ENCODE measurements around the gene EFCAB8.

The EFCAB8 gene

DNA sequence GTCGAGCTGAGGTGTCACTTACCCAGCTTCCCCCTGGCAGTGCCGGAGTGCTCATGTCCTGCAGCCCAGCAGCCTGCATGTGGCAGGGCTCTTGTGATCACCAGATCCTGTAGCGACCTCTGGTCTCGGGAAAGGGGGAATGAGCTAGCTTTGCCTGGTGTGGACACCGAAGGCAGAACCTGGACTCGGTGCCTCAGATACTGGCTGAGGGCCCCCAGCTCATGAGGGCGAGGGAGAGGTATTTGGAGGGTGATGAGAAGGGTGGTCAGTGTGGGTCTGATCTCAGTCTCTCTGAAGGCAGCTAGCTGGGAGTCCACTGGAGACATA, 119.2 kb downstream of the EFCAB8 start:
- H3K4me3 ChIP-seq (ENCODE audit: low read length), result no peak overlapping the region
- TF ChIP-seq, protein P1, sequence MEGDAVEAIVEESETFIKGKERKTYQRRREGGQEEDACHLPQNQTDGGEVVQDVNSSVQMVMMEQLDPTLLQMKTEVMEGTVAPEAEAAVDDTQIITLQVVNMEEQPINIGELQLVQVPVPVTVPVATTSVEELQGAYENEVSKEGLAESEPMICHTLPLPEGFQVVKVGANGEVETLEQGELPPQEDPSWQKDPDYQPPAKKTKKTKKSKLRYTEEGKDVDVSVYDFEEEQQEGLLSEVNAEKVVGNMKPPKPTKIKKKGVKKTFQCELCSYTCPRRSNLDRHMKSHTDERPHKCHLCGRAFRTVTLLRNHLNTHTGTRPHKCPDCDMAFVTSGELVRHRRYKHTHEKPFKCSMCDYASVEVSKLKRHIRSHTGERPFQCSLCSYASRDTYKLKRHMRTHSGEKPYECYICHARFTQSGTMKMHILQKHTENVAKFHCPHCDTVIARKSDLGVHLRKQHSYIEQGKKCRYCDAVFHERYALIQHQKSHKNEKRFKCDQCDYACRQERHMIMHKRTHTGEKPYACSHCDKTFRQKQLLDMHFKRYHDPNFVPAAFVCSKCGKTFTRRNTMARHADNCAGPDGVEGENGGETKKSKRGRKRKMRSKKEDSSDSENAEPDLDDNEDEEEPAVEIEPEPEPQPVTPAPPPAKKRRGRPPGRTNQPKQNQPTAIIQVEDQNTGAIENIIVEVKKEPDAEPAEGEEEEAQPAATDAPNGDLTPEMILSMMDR (conservative IDR thresholded peaks at IDR 0.05; ENCODE audit: low read length), result no peak
- no peak for DNase-seq (ENCODE audit: low read depth)

DNA sequence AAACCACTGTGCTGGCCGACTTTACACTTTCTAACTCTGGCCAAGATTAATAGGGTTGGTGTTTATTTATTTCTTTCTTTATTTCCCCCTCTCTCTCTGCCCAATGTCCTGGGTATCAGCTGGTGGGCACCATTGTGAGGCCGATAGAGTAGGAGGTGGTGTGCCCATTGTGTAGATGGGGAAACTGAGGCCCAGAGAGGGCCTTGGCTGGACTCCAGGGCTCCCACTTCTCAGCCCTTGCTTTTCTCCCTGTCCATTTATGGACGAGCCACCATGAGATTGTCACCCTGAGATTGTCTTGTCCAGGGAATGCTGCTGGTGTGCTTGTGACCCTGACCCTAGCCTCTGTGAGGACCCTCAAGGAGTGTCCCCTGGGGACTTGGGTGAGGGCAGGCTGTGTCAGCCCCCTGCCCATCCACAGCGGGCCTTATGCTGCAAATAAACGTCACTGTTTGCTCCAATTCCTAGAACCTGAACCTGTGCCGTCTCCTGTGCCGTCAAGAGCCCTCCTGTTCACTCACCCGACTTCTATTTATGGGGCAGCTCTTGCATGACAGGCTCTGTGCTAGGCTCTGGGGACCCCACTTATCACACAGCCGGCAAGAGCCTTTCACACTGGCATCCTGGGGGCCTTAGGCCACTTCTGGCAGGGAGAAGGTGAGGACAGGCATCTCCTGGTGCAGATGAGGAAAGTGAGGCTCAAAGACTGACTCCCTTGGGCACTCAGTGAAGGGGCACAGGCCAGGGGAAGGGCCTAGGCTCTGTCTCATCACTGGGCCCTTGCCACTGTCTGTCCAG, 120.7 kb downstream of the EFCAB8 start:
- no peak for DNase-seq (ENCODE audit: low read depth)
- H3K4me3 ChIP-seq (ENCODE audit: low read length), result no peak overlapping the region
- TF ChIP-seq, protein P1 (conservative IDR thresholded peaks at IDR 0.05; ENCODE audit: low read length), result no peak

DNA sequence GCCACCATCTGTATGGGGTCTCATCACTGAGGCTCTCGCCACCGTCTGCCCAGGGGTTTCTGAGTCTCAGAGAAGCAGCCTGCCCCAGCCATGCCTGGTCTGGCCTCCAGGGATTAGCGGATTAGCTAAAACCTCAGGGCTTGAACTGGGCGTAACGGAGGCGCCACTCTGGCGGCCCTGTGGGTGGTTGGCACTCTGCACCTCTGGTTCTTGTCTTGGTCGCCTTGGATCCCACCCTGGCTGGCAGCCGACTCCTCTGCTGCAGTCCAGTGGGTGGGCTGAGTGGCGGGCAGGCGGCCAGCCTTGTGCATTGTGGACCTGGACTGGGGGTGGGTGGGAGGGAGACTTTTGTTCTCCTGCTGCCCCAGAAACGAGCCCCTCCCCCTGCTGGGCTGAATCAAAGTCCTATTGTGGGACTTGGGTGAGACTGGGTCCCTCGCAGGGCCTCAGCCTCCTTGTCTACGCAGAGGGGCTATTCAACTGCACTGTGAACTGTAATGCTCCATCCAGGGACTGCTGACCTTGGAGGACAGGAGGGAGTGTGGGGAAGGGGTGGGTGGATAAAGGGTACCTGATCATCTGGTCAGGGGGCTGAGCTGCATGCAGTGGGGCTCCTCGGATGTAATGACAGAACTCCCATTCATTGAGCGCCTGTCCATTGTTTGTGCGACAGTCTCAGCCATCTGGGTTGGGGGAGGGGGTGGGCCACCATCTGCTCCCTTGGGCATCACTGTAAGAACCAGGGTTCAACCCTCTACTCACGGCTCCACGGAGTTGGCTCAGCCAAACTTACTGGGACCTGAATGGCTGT, 121.6 kb downstream of the EFCAB8 start:
- TF ChIP-seq, protein P1 (conservative IDR thresholded peaks at IDR 0.05; ENCODE audit: low read length), result no peak
- DNase-seq (ENCODE audit: low read depth), result no peak
- no peak overlapping the region for H3K4me3 ChIP-seq (ENCODE audit: low read length)

DNA sequence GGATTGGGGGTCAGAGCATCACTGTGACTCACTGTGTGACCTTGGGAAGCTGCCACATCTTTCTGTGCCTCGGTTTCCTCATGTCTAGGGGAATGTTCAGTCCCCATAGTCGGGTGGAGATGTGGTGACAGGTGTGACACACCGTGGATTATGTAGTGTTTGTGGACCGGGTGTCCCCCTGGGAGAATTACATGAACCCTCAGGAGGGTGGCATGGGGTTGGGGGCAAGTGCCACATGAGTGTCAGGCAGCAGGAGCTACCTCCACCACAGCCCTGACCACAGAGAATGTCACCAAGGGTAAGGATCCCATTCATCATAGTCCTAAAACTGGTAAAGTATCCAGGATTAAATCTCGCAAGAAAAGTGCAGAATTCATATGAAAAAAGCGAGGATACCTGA, 122.3 kb downstream of the EFCAB8 start:
- DNase-seq (ENCODE audit: low read depth), result no peak
- TF ChIP-seq, protein P1 (conservative IDR thresholded peaks at IDR 0.05; ENCODE audit: low read length), result no peak
- no peak overlapping the region for H3K4me3 ChIP-seq (ENCODE audit: low read length)

DNA sequence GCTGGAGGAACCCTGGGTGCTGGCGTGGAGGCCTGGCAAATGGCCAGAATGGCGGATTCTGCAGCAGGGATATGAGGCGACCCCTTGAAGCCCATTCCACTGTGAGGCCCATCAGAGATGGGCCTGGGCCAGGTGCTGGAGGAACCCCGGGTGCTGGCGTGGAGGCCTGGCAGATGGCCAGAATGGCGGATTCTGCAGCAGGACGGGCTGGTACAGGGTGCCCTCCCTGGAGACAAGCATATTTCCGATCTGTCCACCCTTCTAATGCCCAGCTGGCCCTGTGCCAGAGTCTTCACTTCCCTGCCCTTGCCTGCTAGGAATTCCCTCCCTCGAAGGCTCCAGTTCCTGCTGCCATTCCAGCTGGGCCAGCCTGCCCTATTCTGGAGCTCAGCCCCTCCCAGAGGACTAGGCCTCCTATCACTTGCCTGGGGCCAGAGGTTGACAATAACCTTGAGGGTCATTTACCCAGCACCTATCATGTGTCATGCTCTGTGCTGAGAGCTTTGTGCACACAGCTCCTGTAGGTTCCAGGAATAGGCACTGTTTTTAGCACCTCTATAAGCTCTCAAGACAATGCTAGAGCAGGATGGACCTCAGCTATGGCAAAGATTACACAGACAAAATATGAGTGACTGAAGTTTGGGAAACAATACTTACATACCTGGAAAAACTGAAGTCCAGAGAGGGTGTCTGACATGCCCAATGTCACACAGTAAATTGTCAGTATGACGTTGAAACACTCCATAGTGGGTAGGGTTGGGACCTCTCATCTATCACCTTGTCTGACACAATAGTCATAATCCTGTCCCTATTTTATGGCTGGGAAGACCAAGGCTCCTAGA, 124.1 kb downstream of the EFCAB8 start:
- TF ChIP-seq, protein P1 (conservative IDR thresholded peaks at IDR 0.05; ENCODE audit: low read length), result no peak
- H3K4me3 ChIP-seq (ENCODE audit: low read length), result no peak overlapping the region
- DNase-seq (ENCODE audit: low read depth), result no peak

DNA sequence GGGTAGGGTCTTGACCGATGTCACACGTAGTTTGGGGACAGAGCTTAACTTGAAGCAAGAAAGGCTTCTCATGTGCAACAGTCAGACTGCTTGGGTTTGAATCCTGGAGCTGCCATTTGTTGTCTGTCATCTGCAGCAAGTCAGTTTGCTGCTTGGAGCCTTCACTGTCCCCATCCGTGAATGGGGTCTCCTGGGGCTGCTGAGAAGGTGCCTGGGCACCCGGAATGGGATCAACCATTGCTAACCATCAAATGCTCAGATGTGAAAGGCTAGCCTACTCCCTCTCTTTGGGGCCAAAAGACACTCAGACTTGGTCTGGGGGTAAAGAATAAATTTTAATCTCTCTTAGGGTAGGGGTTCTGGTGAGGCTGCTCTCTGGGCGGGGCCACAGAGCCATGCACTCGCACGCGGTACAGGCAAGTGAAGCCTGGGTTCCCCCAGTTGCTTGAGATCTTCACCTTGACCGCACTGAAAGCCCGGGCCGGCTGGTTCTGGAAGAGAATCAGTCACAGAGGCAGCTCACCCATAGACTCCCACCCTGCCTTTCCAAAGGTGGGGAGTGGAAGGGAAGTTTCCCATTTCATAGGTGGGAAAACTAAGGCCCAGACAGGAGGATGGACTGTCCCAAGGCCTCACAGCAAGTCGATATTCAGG, 124.9 kb downstream of the EFCAB8 start:
- DNase-seq (ENCODE audit: low read depth), result no peak
- TF ChIP-seq, protein P1 (conservative IDR thresholded peaks at IDR 0.05; ENCODE audit: low read length), result no peak
- no peak overlapping the region for H3K4me3 ChIP-seq (ENCODE audit: low read length)
